Activated B cell treated with CpG ODN at 0.5 μM for 24 hours (primary cell): ENCODE results near the gene RIBC2. TPM values are rescaled to one million over a fixed set of nuclear protein-coding genes. Genes with fewer than 3 reads are reported as not detected.
"Not testable (repeated sequence)": the region's sequence is repeated elsewhere in the genome, so short reads cannot be mapped to it uniquely, and the experiment has no call there.

Experiments used
- ATAC-seq: fragments of 200-7000 bp; cut with Tn5 transposase; one replicate; pipeline ENCODE4 v1.10.0; 2021; ENCODE audit warnings: low read depth, mild to moderate bottlenecking, moderate library complexity
- CTCF ChIA-PET: fragments of 350-600 bp; sonication (Branson Sonifier 250); formaldehyde crosslinking; loops from one replicate; lab custom pipeline; 2021; ENCODE audit warnings: antibody characterized with exemption; lab: Charles Lee
- POLR2A ChIA-PET: fragments of 350-600 bp; sonication (Branson Sonifier 250); formaldehyde crosslinking; loops from one replicate; lab custom pipeline; 2021; ENCODE audit warnings: antibody characterized with exemption; lab: Charles Lee
- DNase-seq: peaks from one replicate; pipeline ENCODE4 v3.0.0; 2022
- H3K27ac Mint-ChIP-seq: one replicate; pipeline ENCODE4 v1.8.0; 2020; ENCODE audit warnings: mixed read lengths
- H3K27me3 Mint-ChIP-seq: one replicate; pipeline ENCODE4 v1.8.0; 2021; ENCODE audit warnings: mixed read lengths
- H3K36me3 Mint-ChIP-seq: one replicate; pipeline ENCODE4 v1.8.0; 2021; ENCODE audit warnings: low read depth, mixed read lengths
- H3K4me1 Mint-ChIP-seq: one replicate; pipeline ENCODE4 v1.8.0; 2021; ENCODE audit warnings: mixed read lengths
- H3K4me3 Mint-ChIP-seq: one replicate; pipeline ENCODE4 v1.8.0; 2020; ENCODE audit warnings: mild to moderate bottlenecking, mixed read lengths
- H3K9me3 Mint-ChIP-seq: one replicate; pipeline ENCODE4 v1.8.0; 2020; ENCODE audit warnings: mixed read lengths
- intact Hi-C: fragments of 100-400 bp; cut with micrococcal nuclease; formaldehyde crosslinking; loops from one replicate; pipeline ENCODE4 v1.15.1; 2024
- total RNA-seq: library from RNA; stranded (reverse); gene quantifications from 2 replicates; pipeline ENCODE4 v1.2.3, GENCODE V29; 2022
- TF ChIP-seq, protein P1 (sequence below): fragments of 200-600 bp; IDR thresholded peaks from one replicate; pipeline ENCODE4 v1.8.0; 2022; ENCODE audit warnings: antibody characterized with exemption, mild to moderate bottlenecking

The RIBC2 gene, protein sequence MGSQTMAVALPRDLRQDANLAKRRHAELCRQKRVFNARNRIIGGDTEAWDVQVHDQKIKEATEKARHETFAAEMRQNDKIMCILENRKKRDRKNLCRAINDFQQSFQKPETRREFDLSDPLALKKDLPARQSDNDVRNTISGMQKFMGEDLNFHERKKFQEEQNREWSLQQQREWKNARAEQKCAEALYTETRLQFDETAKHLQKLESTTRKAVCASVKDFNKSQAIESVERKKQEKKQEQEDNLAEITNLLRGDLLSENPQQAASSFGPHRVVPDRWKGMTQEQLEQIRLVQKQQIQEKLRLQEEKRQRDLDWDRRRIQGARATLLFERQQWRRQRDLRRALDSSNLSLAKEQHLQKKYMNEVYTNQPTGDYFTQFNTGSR
- total RNA-seq: 0.31 and 0.32 TPM in 2 replicates

DNA sequence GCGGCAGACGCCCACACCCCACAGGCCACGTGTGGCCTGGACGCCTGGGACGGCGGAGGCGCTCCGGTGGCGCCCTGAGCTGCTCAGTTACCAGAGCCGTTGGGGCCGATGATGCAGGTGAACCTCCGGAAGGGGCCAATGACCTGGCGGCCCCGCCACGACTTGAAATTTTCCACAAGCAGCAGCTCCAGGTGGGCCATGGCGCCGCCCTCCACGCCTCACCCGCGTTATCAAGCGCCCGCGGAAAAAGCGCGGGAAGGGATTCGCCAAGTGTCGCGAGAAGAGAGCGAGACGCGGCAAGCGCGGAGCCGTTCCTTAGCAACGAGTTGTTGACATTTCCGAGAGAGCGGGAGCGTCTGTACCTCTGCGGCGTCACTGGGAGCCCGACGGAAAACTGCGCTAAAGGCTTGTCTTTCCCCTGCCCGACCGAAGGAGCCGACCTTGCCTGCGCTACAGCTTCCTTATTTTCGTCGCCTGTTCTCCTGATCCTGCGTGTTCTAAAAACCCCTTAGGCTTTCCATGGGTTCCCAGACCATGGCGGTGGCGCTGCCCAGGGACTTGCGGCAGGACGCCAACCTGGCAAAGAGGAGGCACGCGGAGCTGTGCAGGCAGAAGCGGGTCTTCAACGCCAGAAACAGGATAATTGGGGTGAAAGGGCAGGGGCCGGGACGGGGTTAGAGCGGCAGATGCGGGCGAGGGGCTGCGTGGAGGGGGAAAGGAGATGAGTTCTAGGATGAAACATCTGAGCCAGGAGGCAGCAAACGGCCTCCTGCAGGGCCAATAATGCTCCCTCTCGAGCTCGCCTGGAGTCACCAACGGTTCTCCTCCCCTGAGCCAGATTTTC is at the start of gene RIBC2, which contains the start of gene SMC1B:
TSS of gene RIBC2 (plus strand) at position 326 of the 844 bp plus-strand sequence. CDS start at position 520, 194 bp downstream.
TSS of gene SMC1B (minus strand) at position 232 of the 844 bp plus-strand sequence. CDS start at position 200, 32 bp downstream.
- no peaks in the 10 kb centered on the region for H3K9me3 Mint-ChIP-seq
- ATAC-seq (peak; percentile 82), DNase-seq (peak; percentile 59)
- H3K36me3 Mint-ChIP-seq: no peaks in the 10 kb centered on the region
- ChIA-PET POLR2A (no interaction called here), CTCF (interaction anchor here (0.9 kb wide), 1 partner anchor 205 kb away, joined by 3 read pairs; no protein-coding TSS in a partner anchor)
- intact Hi-C loops: loop anchor here (1.0 kb wide), 1 partner anchor 104 kb away; the partner anchor contains the start of gene FAM118A
- TF ChIP-seq, protein P1, sequence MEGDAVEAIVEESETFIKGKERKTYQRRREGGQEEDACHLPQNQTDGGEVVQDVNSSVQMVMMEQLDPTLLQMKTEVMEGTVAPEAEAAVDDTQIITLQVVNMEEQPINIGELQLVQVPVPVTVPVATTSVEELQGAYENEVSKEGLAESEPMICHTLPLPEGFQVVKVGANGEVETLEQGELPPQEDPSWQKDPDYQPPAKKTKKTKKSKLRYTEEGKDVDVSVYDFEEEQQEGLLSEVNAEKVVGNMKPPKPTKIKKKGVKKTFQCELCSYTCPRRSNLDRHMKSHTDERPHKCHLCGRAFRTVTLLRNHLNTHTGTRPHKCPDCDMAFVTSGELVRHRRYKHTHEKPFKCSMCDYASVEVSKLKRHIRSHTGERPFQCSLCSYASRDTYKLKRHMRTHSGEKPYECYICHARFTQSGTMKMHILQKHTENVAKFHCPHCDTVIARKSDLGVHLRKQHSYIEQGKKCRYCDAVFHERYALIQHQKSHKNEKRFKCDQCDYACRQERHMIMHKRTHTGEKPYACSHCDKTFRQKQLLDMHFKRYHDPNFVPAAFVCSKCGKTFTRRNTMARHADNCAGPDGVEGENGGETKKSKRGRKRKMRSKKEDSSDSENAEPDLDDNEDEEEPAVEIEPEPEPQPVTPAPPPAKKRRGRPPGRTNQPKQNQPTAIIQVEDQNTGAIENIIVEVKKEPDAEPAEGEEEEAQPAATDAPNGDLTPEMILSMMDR: no peak
- peaks cover 13% of the 10 kb centered on the region for H3K4me1 Mint-ChIP-seq
- peak within 1 kb of the TSS; percentile 50 for H3K27ac Mint-ChIP-seq
- peak within 1 kb of the TSS; percentile 79 for H3K4me3 Mint-ChIP-seq
- H3K27me3 Mint-ChIP-seq: peaks cover 2% of the 10 kb centered on the region

DNA sequence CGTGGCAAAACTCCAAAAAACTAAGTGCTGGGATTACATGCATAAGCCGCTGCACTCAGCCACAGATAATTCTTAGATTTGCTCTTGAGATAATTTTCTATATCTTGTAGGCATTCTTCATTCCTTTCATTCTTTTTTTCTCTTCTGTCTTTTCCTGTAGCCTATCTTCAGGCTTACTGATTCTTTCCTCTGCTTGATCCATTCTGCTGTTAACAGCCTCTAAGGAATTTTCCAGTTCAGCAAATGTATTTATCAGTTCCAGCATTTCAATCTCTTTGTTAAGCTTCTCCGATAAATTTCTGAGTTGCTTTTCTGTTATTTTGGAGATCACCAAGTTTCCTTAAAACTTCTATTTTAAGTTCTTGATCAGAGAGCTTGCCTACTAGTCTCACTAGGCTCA is 46.8 kb upstream of the RIBC2 start:
- POLR2A ChIA-PET: no interaction called here
- H3K27ac Mint-ChIP-seq: no peak overlapping the region
- no peak overlapping the region for H3K4me3 Mint-ChIP-seq
- DNase-seq: no peak
- CTCF ChIA-PET: no interaction called here
- ATAC-seq: no peak
- intact Hi-C loops: no loop called here
- H3K9me3 Mint-ChIP-seq: peaks cover 9% of the 10 kb centered on the region
- no peaks in the 10 kb centered on the region for H3K4me1 Mint-ChIP-seq
- peaks cover 10% of the 10 kb centered on the region for H3K27me3 Mint-ChIP-seq
- TF ChIP-seq, protein P1: no peak
- peaks cover 2% of the 10 kb centered on the region for H3K36me3 Mint-ChIP-seq

DNA sequence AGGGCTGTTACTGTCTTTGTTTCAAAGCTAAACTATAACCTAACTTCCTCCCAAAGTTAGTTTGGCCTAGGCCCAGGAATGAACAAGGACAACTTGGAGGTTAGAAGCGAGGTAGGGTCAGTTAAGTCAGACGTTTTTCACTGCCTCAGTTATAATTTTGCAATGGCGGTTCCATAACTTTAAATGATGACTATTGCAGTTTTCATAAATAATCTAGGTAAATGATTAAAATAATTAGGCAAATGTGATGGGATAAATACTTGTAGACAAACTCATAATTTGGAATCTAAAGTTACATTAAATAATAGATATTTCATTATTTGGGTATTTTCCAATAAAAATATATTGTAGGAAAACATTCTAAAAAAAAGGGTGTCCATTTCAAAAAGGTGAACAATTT is 39.9 kb upstream of the RIBC2 start:
- intact Hi-C loops, H3K4me1 Mint-ChIP-seq, H3K9me3 Mint-ChIP-seq, H3K27ac Mint-ChIP-seq, H3K36me3 Mint-ChIP-seq, POLR2A ChIA-PET, ATAC-seq, DNase-seq, H3K27me3 Mint-ChIP-seq, H3K4me3 Mint-ChIP-seq, CTCF ChIA-PET: not testable (repeated sequence)

DNA sequence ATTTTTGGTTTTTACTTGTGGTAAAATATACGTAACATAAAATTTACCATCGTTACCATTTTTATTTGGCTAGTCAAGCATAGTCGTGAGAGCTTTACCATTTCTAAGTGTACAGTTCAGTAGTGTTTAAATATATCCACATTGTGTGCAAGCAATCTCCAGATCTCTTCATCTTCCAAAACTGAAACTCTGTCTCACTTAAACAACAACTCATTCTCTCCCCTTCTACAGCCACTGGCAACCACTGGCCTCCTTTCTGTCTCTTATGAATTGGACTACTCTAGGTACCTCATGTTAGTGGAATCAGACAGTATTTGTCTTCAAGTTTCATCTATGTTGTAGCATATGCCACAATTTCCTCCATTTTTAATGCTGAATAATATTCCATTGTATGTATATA is 37.5 kb upstream of the RIBC2 start:
- no peak for ATAC-seq
- ChIA-PET CTCF (no interaction called here), POLR2A (no interaction called here)
- no peaks in the 10 kb centered on the region for H3K36me3 Mint-ChIP-seq
- no peak overlapping the region for H3K27ac Mint-ChIP-seq
- TF ChIP-seq, protein P1: no peak
- H3K9me3 Mint-ChIP-seq: no peaks in the 10 kb centered on the region
- H3K27me3 Mint-ChIP-seq: peaks cover 2% of the 10 kb centered on the region
- H3K4me1 Mint-ChIP-seq: peaks cover 5% of the 10 kb centered on the region
- no peak for DNase-seq
- H3K4me3 Mint-ChIP-seq: no peak overlapping the region
- intact Hi-C loops: no loop called here

- ChIA-PET CTCF (no interaction called here), POLR2A (no interaction called here)
- ATAC-seq (no peak), DNase-seq (no peak)
- H3K4me3 Mint-ChIP-seq: no peak overlapping the region
- intact Hi-C loops: no loop called here
- peaks cover 5% of the 10 kb centered on the region for H3K4me1 Mint-ChIP-seq
- H3K36me3 Mint-ChIP-seq: no peaks in the 10 kb centered on the region
- no peaks in the 10 kb centered on the region for H3K9me3 Mint-ChIP-seq
- no peak overlapping the region for H3K27ac Mint-ChIP-seq
- peaks cover 2% of the 10 kb centered on the region for H3K27me3 Mint-ChIP-seq
- TF ChIP-seq, protein P1: no peak
Observed at GRCh38 chr22:45376703-45377102, 36.8 kb upstream of the RIBC2 start.
